NT2/D1 (cell line): ENCODE measurements around the gene ATP6V0A4.

Source experiments
- SUZ12 ChIP-seq: IDR thresholded peaks from 2 replicates; pipeline ENCODE4 v1.6.1; 2011; ENCODE audit not compliant: insufficient read length, insufficient read depth; ENCODE audit errors: extremely low read depth
- YY1 ChIP-seq: IDR thresholded peaks from 2 replicates; pipeline ENCODE4 v1.6.1; 2011; ENCODE audit not compliant: insufficient read length, insufficient read depth
- ZNF274 ChIP-seq: IDR thresholded peaks from 2 replicates; pipeline ENCODE4 v1.6.1; 2011; ENCODE audit warnings: mild to moderate bottlenecking, low read depth, low read length

GRCh38 chr7:138662076-138662990 is 135.7 kb downstream of the ATP6V0A4 start:
- TF ChIP-seq ZNF274: no peak
- no peak for TF ChIP-seq SUZ12
- TF ChIP-seq YY1: no peak
